MCF 10A (cell line): Measurements from ENCODE around the gene TRPM5. TPM values are rescaled to one million over a fixed set of nuclear protein-coding genes. Genes with fewer than 3 reads are reported as not detected.
A peak's percentile ranks its signal among the peaks of the same experiment; 100 is the strongest.

Experiments used
- BruUV-seq: library from RNA; stranded (reverse); fragments of 400-500 nt; replicated peaks from 2 replicates; lab custom pipeline; 2021; lab: Mats Ljungman, UMichigan
- CTCF ChIA-PET: fragments of 300-600 bp; sonication (Branson Sonifier 250); formaldehyde crosslinking; extraction: SDS; loops from one replicate; lab custom pipeline; 2021; ENCODE audit warnings: antibody characterized with exemption, inconsistent platforms; lab: Yijun Ruan, JAX
- POLR2A ChIA-PET: fragments of 300-600, 350-650 bp; sonication (Branson Sonifier 250); formaldehyde crosslinking; extraction: SDS; loops from one replicate; lab custom pipeline; 2020; ENCODE audit warnings: antibody characterized with exemption, inconsistent platforms; lab: Yijun Ruan, JAX
- DNase-seq: peaks from one replicate; pipeline ENCODE4 v3.0.0-alpha.2; 2018; ENCODE audit not compliant: unreplicated experiment
- H3K27ac Mint-ChIP-seq: one replicate; pipeline ENCODE4 v1.8.0; 2022; ENCODE audit warnings: mild to moderate bottlenecking, low read depth, mixed read lengths; ENCODE audit not compliant: unreplicated experiment
- H3K27me3 Mint-ChIP-seq: one replicate; pipeline ENCODE4 v1.8.0; 2022; ENCODE audit warnings: mixed read lengths; ENCODE audit not compliant: insufficient read depth, unreplicated experiment
- H3K36me3 Mint-ChIP-seq: one replicate; pipeline ENCODE4 v1.8.0; 2022; ENCODE audit warnings: mild to moderate bottlenecking, moderate library complexity, mixed read lengths; ENCODE audit not compliant: insufficient read depth, unreplicated experiment
- H3K4me1 Mint-ChIP-seq: one replicate; pipeline ENCODE4 v1.8.0; 2022; ENCODE audit warnings: mixed read lengths; ENCODE audit not compliant: insufficient read depth, unreplicated experiment
- H3K4me3 Mint-ChIP-seq: one replicate; pipeline ENCODE4 v1.8.0; 2022; ENCODE audit warnings: mild to moderate bottlenecking, moderate library complexity, mixed read lengths; ENCODE audit not compliant: unreplicated experiment
- H3K9me3 Mint-ChIP-seq: one replicate; pipeline ENCODE4 v1.8.0; 2022; ENCODE audit warnings: mixed read lengths; ENCODE audit not compliant: unreplicated experiment
- intact Hi-C: fragments of 100-400 bp; cut with micrococcal nuclease; formaldehyde crosslinking; loops from 2 replicates; pipeline ENCODE4 v1.14.1; 2022
- total RNA-seq: library from RNA; stranded (reverse); gene quantifications from 2 replicates; pipeline ENCODE4 v1.2.3, GENCODE V29; 2022
- TF ChIP-seq, protein P1 (sequence below): fragments of 200-600 bp; IDR thresholded peaks from one replicate; pipeline ENCODE4 v1.8.0; 2022; ENCODE audit warnings: antibody characterized with exemption, mild to moderate bottlenecking; ENCODE audit not compliant: unreplicated experiment

TRPM5 gene
- total RNA-seq, 1 experiment from 2014 or later, result not detected

DNA sequence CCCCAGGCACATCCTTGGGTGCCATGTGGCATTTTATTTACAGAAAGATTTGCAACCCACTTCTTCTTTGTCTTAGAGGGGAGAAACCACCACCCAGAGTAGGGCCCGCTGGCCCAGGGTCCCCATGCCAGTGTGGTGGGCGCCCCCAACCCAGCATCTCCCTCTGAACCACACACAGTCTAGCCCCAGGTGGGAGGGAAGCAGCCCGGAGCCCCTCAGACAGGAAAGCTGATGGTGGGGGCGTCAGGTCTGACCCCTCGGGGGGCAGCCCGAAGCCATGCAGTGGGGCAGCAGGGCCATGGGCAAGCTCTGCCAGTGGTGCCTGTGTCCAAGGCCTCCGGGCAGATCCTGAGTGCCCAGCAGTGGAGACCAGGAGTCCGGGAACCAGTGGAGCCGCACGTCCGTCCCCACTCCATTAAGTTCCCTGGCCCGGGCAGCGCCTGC, 11.7 kb downstream of the TRPM5 start:
- POLR2A ChIA-PET, result no interaction called here
- Mint-ChIP-seq H3K4me1 (no peaks in the 10 kb centered on the region), H3K4me3 (no peak overlapping the region), H3K36me3 (no peaks in the 10 kb centered on the region), H3K27me3 (no peaks in the 10 kb centered on the region), H3K27ac (no peak overlapping the region), H3K9me3 (no peaks in the 10 kb centered on the region)
- no peak for DNase-seq
- CTCF ChIA-PET, result interaction anchor here (0.7 to 2.5 kb wide), 3 partner anchors 13 to 458 kb away, joined by 3 to 7 read pairs (median 4); no protein-coding TSS in a partner anchor
- TF ChIP-seq, protein P1, sequence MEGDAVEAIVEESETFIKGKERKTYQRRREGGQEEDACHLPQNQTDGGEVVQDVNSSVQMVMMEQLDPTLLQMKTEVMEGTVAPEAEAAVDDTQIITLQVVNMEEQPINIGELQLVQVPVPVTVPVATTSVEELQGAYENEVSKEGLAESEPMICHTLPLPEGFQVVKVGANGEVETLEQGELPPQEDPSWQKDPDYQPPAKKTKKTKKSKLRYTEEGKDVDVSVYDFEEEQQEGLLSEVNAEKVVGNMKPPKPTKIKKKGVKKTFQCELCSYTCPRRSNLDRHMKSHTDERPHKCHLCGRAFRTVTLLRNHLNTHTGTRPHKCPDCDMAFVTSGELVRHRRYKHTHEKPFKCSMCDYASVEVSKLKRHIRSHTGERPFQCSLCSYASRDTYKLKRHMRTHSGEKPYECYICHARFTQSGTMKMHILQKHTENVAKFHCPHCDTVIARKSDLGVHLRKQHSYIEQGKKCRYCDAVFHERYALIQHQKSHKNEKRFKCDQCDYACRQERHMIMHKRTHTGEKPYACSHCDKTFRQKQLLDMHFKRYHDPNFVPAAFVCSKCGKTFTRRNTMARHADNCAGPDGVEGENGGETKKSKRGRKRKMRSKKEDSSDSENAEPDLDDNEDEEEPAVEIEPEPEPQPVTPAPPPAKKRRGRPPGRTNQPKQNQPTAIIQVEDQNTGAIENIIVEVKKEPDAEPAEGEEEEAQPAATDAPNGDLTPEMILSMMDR, result no peak
- BruUV-seq, result no TSS peak
- intact Hi-C loops, result no loop called here

DNA sequence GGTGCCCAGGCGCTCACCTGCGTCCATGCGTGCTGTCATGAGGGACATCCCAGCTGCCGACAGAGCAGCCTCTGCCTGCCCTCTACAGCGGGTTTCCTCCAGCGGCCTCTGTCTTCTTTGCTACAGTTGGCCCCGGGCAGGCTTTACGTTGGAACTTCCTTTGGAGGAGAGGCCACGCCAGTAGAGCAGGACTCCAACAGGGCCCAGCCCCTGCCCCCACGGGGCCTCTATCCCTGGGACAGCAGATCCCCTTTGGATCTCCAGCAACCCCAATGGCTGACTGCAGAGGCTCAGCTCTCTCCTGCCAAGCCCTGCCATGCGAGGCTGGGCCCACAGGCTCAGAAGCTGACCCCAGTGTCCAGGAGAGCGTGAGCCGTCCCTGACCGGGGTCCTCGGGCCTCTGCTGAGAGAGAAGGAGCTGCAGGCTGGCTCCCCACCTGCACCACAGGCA, 12.1 kb downstream of the TRPM5 start:
- Mint-ChIP-seq H3K9me3 (no peaks in the 10 kb centered on the region), H3K27me3 (no peaks in the 10 kb centered on the region), H3K27ac (no peak overlapping the region), H3K4me3 (no peak overlapping the region), H3K4me1 (no peaks in the 10 kb centered on the region), H3K36me3 (no peaks in the 10 kb centered on the region)
- ChIA-PET POLR2A (no interaction called here), CTCF (interaction anchor here (0.7 to 2.5 kb wide), 5 partner anchors 12 to 459 kb away, joined by 3 to 13 read pairs (median 4); no protein-coding TSS in a partner anchor)
- BruUV-seq, result no TSS peak
- no peak for DNase-seq
- intact Hi-C loops, result no loop called here
- TF ChIP-seq, protein P1, result no peak

DNA sequence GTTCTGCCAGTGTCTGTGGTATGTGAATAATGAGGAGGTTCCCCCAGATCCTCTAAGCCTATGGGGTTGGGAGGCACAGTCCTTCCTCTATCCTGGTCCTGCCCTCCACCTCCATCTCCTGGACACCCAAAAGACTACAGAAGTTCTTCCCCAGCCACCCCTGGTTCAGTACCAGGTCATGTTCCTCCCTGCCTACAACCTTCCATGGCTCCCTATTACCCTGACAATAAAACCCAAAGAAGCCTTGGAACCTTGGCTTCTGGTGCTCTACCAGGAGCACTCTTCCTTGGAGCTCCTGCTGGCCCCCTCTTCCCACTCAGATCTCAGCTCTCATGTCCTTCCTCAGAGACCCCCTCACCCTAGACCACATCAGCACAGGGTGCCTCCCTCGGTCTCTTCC, 12.9 kb downstream of the TRPM5 start:
- intact Hi-C loops, result no loop called here
- Mint-ChIP-seq H3K27me3 (no peaks in the 10 kb centered on the region), H3K27ac (no peak overlapping the region), H3K4me3 (no peak overlapping the region), H3K9me3 (no peaks in the 10 kb centered on the region), H3K36me3 (no peaks in the 10 kb centered on the region), H3K4me1 (no peaks in the 10 kb centered on the region)
- TF ChIP-seq, protein P1, result no peak
- CTCF ChIA-PET, result interaction anchor here (1.3 to 2.5 kb wide), 3 partner anchors 11 to 102 kb away, joined by 4 to 13 read pairs (median 7); no protein-coding TSS in a partner anchor
- no TSS peak for BruUV-seq
- DNase-seq, result no peak
- POLR2A ChIA-PET, result no interaction called here

DNA sequence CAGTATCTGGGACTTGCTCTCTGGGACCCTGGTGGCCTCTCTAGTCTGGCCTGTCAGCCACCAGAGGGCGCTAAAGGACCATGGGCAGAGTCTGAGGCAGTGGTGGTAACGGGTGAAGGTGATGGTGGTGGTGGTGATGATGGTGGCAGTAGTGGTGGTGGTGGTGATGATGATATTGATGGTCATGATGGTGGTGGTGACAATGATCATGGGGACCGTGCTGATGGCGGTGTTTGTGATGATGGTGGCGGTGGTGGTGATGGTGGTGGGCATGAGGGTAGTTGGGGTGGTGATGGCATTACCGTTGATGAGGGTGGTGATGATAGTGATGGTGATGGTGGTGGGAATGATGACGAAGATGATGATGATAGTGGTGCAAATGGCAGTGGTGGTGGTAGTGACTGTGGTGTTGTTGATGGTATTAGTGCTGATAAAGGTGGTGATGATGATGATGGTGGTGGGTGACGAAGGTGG, 16.0 kb downstream of the TRPM5 start:
- POLR2A ChIA-PET, result no interaction called here
- TF ChIP-seq, protein P1, result peak; percentile 88
- Mint-ChIP-seq H3K4me3 (no peak overlapping the region), H3K4me1 (no peaks in the 10 kb centered on the region), H3K9me3 (no peaks in the 10 kb centered on the region), H3K27me3 (no peaks in the 10 kb centered on the region), H3K36me3 (no peaks in the 10 kb centered on the region), H3K27ac (no peak overlapping the region)
- intact Hi-C loops, result loop anchor here (1.0 kb wide), 1 partner anchor 460 kb away; no protein-coding TSS in a partner anchor
- DNase-seq, result peak; percentile 68
- CTCF ChIA-PET, result interaction anchor here (0.7 to 5.8 kb wide), 8 partner anchors 9 to 752 kb away, joined by 3 to 76 read pairs (median 4); no protein-coding TSS in a partner anchor
- no TSS peak for BruUV-seq
